KMS-11 (cell line): ENCODE data around the gene MYL12B.

ENCODE experiments used
- H2AFZ ChIP-seq: fragments of 200-600 bp; sonication (generic); 2 replicates; pipeline ENCODE4 v1.6.1; 2016; ENCODE audit warnings: antibody characterized with exemption, mixed run types, low read depth
- H3K27ac ChIP-seq: fragments of 200-600 bp; sonication (generic); 2 replicates; pipeline ENCODE4 v1.6.1; 2016; ENCODE audit warnings: mild to moderate bottlenecking, mixed run types
- H3K27me3 ChIP-seq: fragments of 200-600 bp; sonication (generic); 2 replicates; pipeline ENCODE4 v1.6.1; 2017; ENCODE audit warnings: mild to moderate bottlenecking, low read depth, mixed run types, moderate library complexity; ENCODE audit not compliant: insufficient read depth
- H3K36me3 ChIP-seq: fragments of 200-600 bp; sonication (generic); 2 replicates; pipeline ENCODE4 v1.6.1; 2017; ENCODE audit warnings: mild to moderate bottlenecking, mixed run types; ENCODE audit not compliant: insufficient read depth
- H3K4me1 ChIP-seq: fragments of 200-600 bp; sonication (generic); 2 replicates; pipeline ENCODE4 v1.6.1; 2016; ENCODE audit warnings: mild to moderate bottlenecking, low read depth, mixed run types; ENCODE audit not compliant: poor library complexity, severe bottlenecking
- H3K4me2 ChIP-seq: fragments of 200-600 bp; sonication (generic); 2 replicates; pipeline ENCODE4 v1.7.0; 2016; ENCODE audit warnings: mild to moderate bottlenecking, mixed run types
- H3K4me3 ChIP-seq: fragments of 200-600 bp; sonication (generic); IDR thresholded peaks from 2 replicates; pipeline ENCODE4 v1.6.1; 2017; ENCODE audit warnings: low read depth, low read length, mixed read lengths; ENCODE audit not compliant: insufficient read depth
- H3K79me2 ChIP-seq: fragments of 200-600 bp; sonication (generic); 2 replicates; pipeline ENCODE4 v1.6.1; 2016; ENCODE audit warnings: low read depth, mixed run types; ENCODE audit not compliant: insufficient read depth
- H3K9ac ChIP-seq: fragments of 200-600 bp; sonication (generic); 2 replicates; pipeline ENCODE4 v1.6.1; 2016; ENCODE audit warnings: mild to moderate bottlenecking, mixed run types
- H4K20me1 ChIP-seq: fragments of 200-600 bp; sonication (generic); 2 replicates; pipeline ENCODE4 v1.6.1; 2016; ENCODE audit warnings: mild to moderate bottlenecking, mixed run types; ENCODE audit not compliant: insufficient read depth
- TF ChIP-seq, protein P1 (sequence below): fragments of 200-600 bp; sonication (generic); conservative IDR thresholded peaks from 2 replicates; pipeline ENCODE4 v1.6.1; 2017; ENCODE audit warnings: low read depth, mild to moderate bottlenecking, antibody characterized with exemption, low read length, moderate library complexity, mixed read lengths

The MYL12B gene

GRCh38 chr18:3225588-3225987 is 36.3 kb upstream of the MYL12B start:
- Histone ChIP-seq H3K36me3 (no peaks in the 10 kb centered on the region), H3K27ac (no peak overlapping the region), H3K4me1 (no peaks in the 10 kb centered on the region), H3K79me2 (no peaks in the 10 kb centered on the region), H2AFZ (no peak overlapping the region), H3K4me3 (no peak overlapping the region), H3K9ac (no peak overlapping the region), H3K4me2 (no peak overlapping the region), H4K20me1 (no peaks in the 10 kb centered on the region), H3K27me3 (no peaks in the 10 kb centered on the region)
- TF ChIP-seq, protein P1, sequence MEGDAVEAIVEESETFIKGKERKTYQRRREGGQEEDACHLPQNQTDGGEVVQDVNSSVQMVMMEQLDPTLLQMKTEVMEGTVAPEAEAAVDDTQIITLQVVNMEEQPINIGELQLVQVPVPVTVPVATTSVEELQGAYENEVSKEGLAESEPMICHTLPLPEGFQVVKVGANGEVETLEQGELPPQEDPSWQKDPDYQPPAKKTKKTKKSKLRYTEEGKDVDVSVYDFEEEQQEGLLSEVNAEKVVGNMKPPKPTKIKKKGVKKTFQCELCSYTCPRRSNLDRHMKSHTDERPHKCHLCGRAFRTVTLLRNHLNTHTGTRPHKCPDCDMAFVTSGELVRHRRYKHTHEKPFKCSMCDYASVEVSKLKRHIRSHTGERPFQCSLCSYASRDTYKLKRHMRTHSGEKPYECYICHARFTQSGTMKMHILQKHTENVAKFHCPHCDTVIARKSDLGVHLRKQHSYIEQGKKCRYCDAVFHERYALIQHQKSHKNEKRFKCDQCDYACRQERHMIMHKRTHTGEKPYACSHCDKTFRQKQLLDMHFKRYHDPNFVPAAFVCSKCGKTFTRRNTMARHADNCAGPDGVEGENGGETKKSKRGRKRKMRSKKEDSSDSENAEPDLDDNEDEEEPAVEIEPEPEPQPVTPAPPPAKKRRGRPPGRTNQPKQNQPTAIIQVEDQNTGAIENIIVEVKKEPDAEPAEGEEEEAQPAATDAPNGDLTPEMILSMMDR, result no peak

- no peak overlapping the region for H3K4me2 ChIP-seq
- H3K27ac ChIP-seq, result no peak overlapping the region
- H3K79me2 ChIP-seq, result no peaks in the 10 kb centered on the region
- H3K4me3 ChIP-seq, result no peak overlapping the region
- H3K27me3 ChIP-seq, result no peaks in the 10 kb centered on the region
- no peaks in the 10 kb centered on the region for H3K4me1 ChIP-seq
- H2AFZ ChIP-seq, result no peak overlapping the region
- H3K9ac ChIP-seq, result no peak overlapping the region
- no peaks in the 10 kb centered on the region for H4K20me1 ChIP-seq
- no peaks in the 10 kb centered on the region for H3K36me3 ChIP-seq
- TF ChIP-seq, protein P1, result no peak
Observed at GRCh38 chr18:3226048-3226447, 35.9 kb upstream of the MYL12B start.

DNA sequence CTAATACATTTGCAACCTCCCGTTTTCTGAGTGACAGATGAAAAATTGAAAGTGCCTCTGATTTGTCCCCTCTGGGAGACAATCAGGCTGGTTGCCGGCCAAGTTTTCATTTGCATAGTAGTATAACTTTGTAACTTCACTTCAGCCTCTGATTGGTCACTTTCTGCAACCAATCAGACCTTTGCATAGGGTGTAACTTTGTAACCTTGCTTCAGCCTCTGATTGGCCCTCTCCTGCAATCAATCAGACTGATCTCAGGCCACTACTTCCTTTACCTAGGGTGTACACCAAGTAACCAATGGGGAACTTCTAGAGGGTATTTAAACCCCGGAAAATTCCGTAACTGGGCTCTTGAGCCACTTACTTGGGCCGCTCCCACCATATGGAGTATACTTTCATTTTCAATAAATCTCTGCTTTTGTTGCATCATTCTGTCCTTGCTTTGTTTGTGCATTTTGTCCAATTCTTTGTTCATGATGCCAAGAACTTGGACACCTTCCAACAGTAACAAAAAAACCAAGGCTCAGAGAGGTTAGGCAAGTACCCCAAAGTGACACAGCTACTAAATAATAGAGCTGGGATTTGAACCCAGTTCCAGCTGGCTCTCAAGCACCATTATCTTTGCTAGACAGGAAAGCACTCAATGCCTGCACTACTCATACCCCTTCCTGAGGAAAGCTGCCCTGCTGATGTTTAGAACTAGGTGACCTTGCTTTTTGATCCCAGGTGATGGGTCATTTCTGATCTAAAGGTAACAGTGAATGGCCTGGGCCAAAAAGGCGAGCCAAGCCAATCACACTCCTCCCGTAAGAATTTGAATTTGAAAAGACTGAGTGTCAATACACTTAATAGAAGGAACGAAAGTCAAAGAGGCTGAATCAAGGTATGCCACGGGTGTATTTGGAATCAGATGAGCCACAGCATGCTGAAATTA is 31.3 kb upstream of the MYL12B start:
- no peak overlapping the region for H3K27ac ChIP-seq
- no peak overlapping the region for H3K4me2 ChIP-seq
- no peak overlapping the region for H2AFZ ChIP-seq
- no peaks in the 10 kb centered on the region for H4K20me1 ChIP-seq
- no peak overlapping the region for H3K4me3 ChIP-seq
- no peaks in the 10 kb centered on the region for H3K79me2 ChIP-seq
- TF ChIP-seq, protein P1, result no peak
- H3K36me3 ChIP-seq, result no peaks in the 10 kb centered on the region
- H3K4me1 ChIP-seq, result no peaks in the 10 kb centered on the region
- no peak overlapping the region for H3K9ac ChIP-seq
- H3K27me3 ChIP-seq, result no peaks in the 10 kb centered on the region

- Histone ChIP-seq H3K27me3 (no peaks in the 10 kb centered on the region), H3K9ac (no peak overlapping the region), H2AFZ (no peak overlapping the region), H3K36me3 (no peaks in the 10 kb centered on the region), H3K4me3 (no peak overlapping the region), H3K4me2 (no peak overlapping the region), H4K20me1 (no peaks in the 10 kb centered on the region), H3K4me1 (no peaks in the 10 kb centered on the region), H3K27ac (no peak overlapping the region), H3K79me2 (no peaks in the 10 kb centered on the region)
- TF ChIP-seq, protein P1, result no peak
Observed at GRCh38 chr18:3233004-3233403, 28.9 kb upstream of the MYL12B start.
